BJ (cell line): ENCODE results near the gene OCSTAMP. TPM values are rescaled to one million over a fixed set of nuclear protein-coding genes. Genes with fewer than 3 reads are reported as not detected.

ENCODE experiments used
- CTCF ChIA-PET: fragments of 350-600 bp; formaldehyde crosslinking; extraction: SDS; loops from one replicate; lab custom pipeline; 2021; ENCODE audit warnings: antibody characterized with exemption, inconsistent platforms; lab: Yijun Ruan, JAX
- POLR2A ChIA-PET: fragments of 300-600 bp; sonication (Branson Sonifier 250); formaldehyde crosslinking; extraction: SDS; loops from one replicate; lab custom pipeline; 2021; ENCODE audit warnings: antibody characterized with exemption; lab: Charles Lee
- DNase-seq: peaks from one replicate; pipeline ENCODE4 v3.0.0-alpha.2; 2011; ENCODE audit warnings: low read depth
- H3K27me3 ChIP-seq: 2 replicates; pipeline ENCODE4 v1.6.0; 2011; ENCODE audit warnings: low read length; ENCODE audit not compliant: control insufficient read depth, insufficient read depth
- H3K36me3 ChIP-seq: 2 replicates; pipeline ENCODE4 v1.5.1; 2011; ENCODE audit warnings: low read length; ENCODE audit not compliant: control insufficient read depth, insufficient read depth
- H3K4me3 ChIP-seq: 2 replicates; pipeline ENCODE4 v1.5.1; 2011; ENCODE audit warnings: low read depth, mild to moderate bottlenecking, control low read depth, low read length
- polyA plus RNA-seq: library from polyadenylated mRNA; depleted of rRNA; stranded (reverse); fragments of >200 nt; gene quantifications from 2 replicates; pipeline ENCODE4 v1.2.3, GENCODE V29; 2011
- TF ChIP-seq, protein P1 (sequence below): IDR thresholded peaks from 2 replicates; pipeline ENCODE4 v1.5.1; 2011; ENCODE audit warnings: low read depth, mild to moderate bottlenecking, control low read depth, inconsistent platforms, low read length, moderate library complexity; ENCODE audit not compliant: insufficient read depth

OCSTAMP gene
- polyA plus RNA-seq, 1 experiment, result not detected

GRCh38 chr20:46580613-46581205, 30.3 kb upstream of the OCSTAMP start:
- POLR2A ChIA-PET, result no interaction called here
- H3K27me3 ChIP-seq, result no peaks in the 10 kb centered on the region
- CTCF ChIA-PET, result no interaction called here
- H3K36me3 ChIP-seq, result no peaks in the 10 kb centered on the region
- no peak for DNase-seq
- TF ChIP-seq, protein P1, sequence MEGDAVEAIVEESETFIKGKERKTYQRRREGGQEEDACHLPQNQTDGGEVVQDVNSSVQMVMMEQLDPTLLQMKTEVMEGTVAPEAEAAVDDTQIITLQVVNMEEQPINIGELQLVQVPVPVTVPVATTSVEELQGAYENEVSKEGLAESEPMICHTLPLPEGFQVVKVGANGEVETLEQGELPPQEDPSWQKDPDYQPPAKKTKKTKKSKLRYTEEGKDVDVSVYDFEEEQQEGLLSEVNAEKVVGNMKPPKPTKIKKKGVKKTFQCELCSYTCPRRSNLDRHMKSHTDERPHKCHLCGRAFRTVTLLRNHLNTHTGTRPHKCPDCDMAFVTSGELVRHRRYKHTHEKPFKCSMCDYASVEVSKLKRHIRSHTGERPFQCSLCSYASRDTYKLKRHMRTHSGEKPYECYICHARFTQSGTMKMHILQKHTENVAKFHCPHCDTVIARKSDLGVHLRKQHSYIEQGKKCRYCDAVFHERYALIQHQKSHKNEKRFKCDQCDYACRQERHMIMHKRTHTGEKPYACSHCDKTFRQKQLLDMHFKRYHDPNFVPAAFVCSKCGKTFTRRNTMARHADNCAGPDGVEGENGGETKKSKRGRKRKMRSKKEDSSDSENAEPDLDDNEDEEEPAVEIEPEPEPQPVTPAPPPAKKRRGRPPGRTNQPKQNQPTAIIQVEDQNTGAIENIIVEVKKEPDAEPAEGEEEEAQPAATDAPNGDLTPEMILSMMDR, result no peak
- no peak overlapping the region for H3K4me3 ChIP-seq

GRCh38 chr20:46578745-46579144, 28.3 kb upstream of the OCSTAMP start:
- DNase-seq, result no peak
- Histone ChIP-seq H3K4me3 (no peak overlapping the region), H3K36me3 (no peaks in the 10 kb centered on the region), H3K27me3 (no peaks in the 10 kb centered on the region)
- TF ChIP-seq, protein P1, result no peak
- CTCF ChIA-PET, result no interaction called here
- POLR2A ChIA-PET, result no interaction called here

GRCh38 chr20:46576774-46577395, 26.4 kb upstream of the OCSTAMP start:
- TF ChIP-seq, protein P1, result no peak
- Histone ChIP-seq H3K36me3 (no peaks in the 10 kb centered on the region), H3K27me3 (no peaks in the 10 kb centered on the region), H3K4me3 (no peak overlapping the region)
- ChIA-PET CTCF (interaction anchor here (1.1 kb wide), 1 partner anchor 8 kb away, joined by 3 read pairs; no protein-coding TSS in a partner anchor), POLR2A (no interaction called here)
- DNase-seq, result no peak

DNA sequence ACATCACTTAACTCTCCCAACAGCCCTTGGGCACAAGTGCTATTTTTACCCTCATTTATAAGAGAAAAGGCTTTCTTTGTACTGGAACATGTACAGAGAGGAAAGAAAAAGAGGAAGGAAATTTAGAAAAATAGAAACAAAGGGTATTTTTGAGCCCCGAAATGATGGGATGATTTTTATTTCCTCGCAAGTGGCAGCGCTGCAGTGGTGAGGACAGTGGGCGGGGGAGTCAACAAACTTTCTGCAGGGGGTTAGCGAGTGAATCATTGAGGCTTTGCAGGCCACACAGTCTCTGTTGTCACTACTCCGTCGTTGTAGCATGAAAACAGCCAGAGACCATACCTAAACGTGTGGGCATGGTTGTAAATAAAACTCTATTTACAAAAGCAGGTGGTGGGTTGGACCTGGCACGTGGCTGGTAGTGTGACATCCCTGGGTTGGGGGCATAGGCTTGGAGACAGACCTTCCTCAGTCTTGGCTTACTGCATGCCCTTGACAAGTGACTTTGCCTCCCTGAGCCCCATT, 25.5 kb upstream of the OCSTAMP start:
- POLR2A ChIA-PET, result no interaction called here

DNA sequence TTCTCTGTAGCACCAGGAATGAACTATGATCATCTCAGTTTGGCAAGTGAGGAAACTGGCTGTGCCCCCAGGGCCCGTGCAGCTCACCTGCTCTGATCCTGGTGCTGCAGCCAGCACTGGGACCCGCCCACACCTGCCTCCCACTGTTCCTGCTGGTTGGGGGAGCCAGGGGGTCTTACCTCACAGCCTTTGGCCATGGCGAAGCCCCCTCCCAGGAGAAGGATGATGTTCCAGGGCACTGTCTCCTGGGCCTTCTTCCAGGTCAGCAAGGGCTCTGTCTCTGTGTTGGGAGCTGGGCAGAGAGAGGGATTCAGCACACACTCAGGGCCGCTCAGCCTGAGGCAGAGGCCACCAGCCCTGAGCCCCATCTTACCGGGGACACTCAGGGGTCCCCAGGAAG, 24.9 kb upstream of the OCSTAMP start:
- TF ChIP-seq, protein P1, result no peak
- CTCF ChIA-PET, result interaction anchor here (1.5 to 5.0 kb wide), 2 partner anchors 11 to 14 kb away, joined by 3 to 26 read pairs; no protein-coding TSS in a partner anchor
- DNase-seq, result no peak
- H3K27me3 ChIP-seq, result no peaks in the 10 kb centered on the region
- H3K36me3 ChIP-seq, result no peaks in the 10 kb centered on the region
- POLR2A ChIA-PET, result no interaction called here
- H3K4me3 ChIP-seq, result no peak overlapping the region

More for the DNA sequence above, 25.5 kb upstream of the OCSTAMP start:
- Histone ChIP-seq H3K4me3 (no peak overlapping the region), H3K27me3 (no peaks in the 10 kb centered on the region), H3K36me3 (no peaks in the 10 kb centered on the region)
- DNase-seq, result no peak
- CTCF ChIA-PET, result interaction anchor here (5.0 kb wide), 1 partner anchor 14 kb away, joined by 26 read pairs; no protein-coding TSS in a partner anchor
- TF ChIP-seq, protein P1, result no peak
